ENCODE results near the gene BEST4.
"Not testable (repeated sequence)": the region's sequence is repeated elsewhere in the genome, so short reads cannot be mapped to it uniquely, and the experiment has no call there.

BEST4 gene

GRCh38 chr1:44788120-44788860, at the start of gene BEST4:
BEST4 (minus strand) TSS chr1:44788170; CDS start chr1:44787705, 465 bp downstream.
- DNase-seq (ENCODE audit: low read depth in 4 of 4, low spot score in 1 of 4): no peak

GRCh38 chr1:44835738-44836675, 48.0 kb upstream of the BEST4 start:
- DNase-seq (ENCODE audit: low read depth in 4 of 4, low spot score in 1 of 4): peak; percentile 78 to 85 (median 80)

DNA sequence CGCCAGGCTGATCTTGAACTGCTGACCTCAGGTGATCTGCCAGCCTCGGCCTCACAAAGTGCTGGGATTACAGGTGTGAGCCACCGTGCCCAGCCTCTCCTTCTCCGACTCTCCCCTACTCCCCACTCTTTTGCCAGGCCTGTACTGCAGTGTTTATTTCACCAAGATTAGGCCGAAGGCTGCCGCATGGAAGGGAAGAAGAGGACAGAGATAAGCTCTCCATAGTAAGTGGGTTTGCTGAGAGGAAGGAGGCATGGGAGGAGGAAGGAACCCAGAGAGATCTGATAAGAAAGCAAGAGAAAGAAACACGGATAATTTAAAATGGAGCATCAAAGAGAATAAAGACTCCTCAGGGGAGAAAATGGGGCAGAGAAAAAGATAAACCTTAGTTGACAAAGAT, 46.4 kb upstream of the BEST4 start:
- no peak for DNase-seq (ENCODE audit: low read depth in 4 of 4, low spot score in 1 of 4)

DNA sequence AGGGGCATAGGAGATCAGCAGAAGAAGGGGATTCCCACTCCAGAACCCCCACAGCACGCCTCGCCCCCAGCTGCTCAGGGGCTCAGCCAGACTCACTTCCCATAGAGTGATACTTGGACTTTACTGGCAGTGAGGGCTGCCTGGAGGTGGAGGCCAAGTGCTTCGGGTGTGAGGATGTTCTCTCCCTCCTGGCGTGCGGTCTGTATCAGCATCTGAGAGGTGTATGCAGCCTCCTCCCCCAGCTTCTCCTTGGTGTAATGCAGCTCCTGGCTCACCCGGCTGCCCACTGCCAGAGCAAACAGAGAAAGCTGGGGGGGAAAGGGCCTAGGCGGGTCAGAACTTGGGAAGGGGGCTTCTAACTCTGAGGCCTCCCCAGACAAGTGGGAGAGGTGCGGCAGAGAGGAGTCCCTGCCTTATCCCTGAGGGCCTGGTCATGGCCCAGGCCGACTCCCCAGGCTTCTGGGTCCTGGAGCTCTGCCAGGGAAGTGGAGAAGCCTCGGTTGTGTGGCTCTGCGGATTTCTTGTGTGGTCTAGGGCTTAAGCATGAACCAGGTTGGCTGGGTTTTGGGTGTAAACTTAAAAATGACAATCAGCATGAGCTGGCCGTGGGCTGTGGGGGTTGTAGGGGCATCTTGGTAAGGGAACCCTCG, 44.2 kb upstream of the BEST4 start:
- no peak for DNase-seq (ENCODE audit: low read depth in 4 of 4, low spot score in 1 of 4)

DNA sequence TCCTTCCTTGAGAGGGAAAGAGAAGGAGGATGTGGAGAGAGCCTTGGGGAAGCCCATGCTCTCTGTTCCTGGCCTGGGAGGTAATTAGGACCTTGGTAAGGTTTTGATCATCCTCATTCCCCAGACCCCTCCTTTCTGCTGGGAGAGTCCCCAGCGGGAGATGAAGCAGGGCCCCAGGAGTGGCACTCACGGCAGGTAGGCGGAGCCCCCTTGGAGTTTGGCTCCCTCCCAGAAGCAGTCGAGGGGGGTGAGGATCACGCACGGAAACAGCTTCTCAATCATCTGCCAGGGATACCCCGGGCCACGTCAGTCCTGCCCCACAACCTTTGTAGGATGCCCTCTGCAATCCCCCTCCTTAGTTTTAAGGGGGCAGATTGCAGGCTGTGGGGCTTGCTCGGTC, 43.5 kb upstream of the BEST4 start:
- DNase-seq (ENCODE audit: low read depth in 4 of 4, low spot score in 1 of 4): no peak

GRCh38 chr1:44830900-44831304, 42.9 kb upstream of the BEST4 start:
- no peak for DNase-seq (ENCODE audit: low read depth in 4 of 4, low spot score in 1 of 4)

DNA sequence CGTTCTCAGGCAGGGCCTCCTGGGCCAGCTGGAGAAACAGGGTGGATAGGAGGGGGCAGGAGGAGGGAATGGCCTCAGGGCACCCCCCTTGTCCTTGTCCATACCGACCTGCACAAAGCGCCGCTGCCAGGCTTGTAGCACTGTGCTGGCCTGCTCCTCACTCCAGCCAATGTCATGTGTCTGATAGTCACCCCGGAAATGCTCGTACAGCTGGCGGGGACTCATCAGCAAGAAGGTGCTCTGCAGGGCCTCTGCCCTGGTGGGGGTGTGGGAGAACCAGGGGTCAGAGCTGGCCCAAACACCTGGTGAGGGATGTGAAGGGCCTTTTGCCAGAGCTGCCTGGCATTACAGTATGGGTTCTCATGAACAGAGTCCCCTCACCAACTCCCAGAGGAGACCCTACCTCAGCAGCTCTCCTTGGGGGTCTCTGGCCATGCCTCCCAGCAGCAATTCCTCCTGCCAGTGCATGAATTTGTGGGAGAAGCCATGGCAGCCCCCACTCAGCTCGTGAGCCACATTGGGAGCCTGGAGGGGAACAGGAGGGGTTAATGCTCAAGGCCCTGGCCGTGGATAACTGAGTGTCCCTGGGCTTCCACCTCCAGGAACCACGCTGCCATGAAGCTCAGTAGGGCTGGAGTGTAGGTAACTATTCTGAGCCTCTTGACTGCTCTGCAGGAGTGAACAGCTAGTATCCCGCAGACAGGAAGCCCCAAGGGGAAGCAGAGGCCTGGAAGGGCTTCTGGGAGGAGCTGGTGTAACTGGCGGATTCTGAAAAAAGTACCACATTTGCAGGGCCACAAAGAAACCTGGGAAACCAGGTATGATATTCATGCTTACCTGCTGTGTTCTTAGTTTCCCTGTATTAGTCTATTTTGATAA, 41.8 kb upstream of the BEST4 start:
- no peak for DNase-seq (ENCODE audit: low read depth in 4 of 4, low spot score in 1 of 4)

DNA sequence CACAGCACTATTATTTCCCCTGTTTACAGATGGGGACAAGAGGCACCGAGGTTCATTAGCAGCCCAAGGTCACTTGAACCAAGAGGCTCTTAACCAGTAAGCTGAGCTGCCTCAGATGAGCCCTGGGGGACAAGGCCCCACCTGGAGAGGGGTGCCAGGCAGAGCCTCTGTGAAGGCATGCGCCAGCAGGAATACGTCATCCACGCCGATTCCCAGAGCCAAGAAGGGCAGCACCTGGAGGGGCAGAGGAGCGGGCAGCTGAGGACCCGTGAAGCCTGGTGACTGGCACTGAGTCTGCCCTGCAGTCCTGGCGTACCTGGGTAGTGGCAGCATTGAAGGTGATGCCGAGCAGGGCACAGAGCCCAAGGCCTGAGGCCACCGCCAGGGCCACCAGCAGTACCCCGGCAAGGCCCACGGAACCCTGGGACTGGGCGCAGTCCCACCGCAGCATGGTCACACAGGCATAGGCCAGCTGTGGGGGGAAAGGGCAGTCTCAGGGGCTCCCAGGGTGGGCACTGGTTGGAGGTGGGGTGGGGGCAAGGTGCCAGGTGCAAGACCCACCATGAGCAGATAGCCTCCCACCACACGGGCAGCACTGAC, 41.0 kb upstream of the BEST4 start:
- DNase-seq (ENCODE audit: low read depth in 4 of 4, low spot score in 1 of 4): no peak

DNA sequence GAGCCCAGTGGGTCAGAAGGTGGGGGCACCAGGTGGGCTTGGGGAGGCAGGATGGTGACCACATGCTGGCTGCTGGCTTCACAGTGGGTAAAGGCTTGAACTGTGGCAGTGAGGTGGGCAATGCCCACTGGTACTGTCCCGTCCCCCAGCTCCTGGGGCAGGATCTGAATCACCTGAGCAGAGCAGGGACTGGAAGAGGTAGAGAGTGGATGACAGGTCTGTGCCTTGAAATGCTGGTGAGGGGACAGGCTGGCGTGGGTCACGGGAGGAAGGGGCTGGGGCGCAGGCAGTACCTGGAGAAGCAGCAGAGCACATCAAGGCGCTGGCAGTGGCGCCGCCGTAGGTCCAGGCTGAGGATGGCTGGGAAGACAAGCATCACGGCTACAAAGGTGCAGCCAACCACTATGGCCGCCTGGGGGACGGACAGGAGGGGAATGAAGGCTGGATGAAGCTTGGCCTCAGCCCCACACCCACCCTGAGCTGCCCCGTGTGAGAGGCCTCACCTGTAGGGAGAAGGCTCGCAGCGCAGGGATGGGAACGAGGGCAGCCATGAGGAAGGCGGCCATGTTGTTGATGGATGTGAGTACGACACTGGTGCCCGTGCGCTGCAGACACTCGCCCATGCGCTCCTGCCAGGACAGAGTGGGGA, 40.2 kb upstream of the BEST4 start:
- no peak for DNase-seq (ENCODE audit: low read depth in 4 of 4, low spot score in 1 of 4)

DNA sequence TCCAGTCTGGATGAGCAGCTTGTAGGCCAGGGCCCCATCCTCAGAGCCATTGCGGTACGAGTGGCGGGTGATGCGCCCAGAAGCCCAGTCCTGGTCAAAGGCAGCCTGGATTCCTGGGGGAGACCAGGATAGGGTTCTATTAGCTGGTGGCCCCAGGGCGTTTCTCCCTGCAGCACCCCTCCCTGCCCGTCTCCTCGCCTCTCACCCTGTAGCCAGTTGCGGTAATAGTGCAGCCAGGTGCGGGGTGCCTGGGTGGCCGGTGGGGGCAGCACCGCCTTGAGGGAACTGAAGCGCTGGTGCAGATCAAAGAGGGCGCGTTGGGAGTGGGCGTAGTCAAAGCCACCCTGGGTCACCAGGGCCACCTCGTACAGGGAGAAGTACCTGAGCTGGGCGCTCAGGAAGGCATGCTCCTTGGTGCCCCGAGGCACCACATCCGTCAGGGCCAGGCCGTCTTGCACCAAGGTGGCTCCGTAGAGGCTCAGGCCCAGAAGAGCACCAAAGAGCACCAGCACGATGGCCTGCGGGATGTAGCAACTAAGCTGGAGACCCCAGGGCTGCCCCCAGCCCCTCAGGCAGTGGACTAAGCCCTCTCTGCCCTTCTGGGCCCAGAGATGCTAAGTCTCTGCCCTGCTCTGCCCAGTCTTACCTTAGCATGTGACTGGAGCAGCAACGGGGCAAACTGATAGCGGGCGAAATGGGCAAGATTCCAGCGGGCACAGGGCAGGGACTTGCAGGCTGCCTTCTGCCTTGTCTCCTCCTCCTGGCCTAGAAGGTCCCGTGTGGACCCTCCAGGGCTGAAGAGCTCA, 39.4 kb upstream of the BEST4 start:
- no peak for DNase-seq (ENCODE audit: low read depth in 4 of 4, low spot score in 1 of 4)

GRCh38 chr1:44826375-44827196, 38.6 kb upstream of the BEST4 start:
- no peak for DNase-seq (ENCODE audit: low read depth in 4 of 4, low spot score in 1 of 4)

DNA sequence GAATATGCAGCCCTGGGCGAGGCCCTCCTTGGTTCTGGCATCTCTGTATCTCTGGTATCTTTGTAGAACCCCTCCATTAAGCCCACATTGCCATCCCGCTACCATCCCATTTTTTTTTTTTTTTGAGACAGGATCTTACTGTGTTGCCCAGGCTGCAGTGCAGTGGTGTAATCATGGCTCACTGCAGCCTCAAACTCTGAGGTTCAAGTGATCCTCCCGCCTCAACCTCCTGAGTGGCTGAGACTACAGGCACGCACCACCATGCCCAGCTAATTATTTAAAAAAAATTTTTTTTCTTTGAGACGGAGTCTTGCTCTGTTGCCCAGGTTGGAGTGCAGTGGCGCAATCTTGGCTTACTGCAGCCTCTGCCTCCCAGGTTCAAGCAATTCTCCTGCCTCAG, 36.4 kb upstream of the BEST4 start:
- not testable (repeated sequence) for DNase-seq (ENCODE audit: low read depth in 4 of 4, low spot score in 1 of 4)

GRCh38 chr1:44822981-44823451, 35.0 kb upstream of the BEST4 start:
- DNase-seq (ENCODE audit: low read depth in 4 of 4, low spot score in 1 of 4): no peak

GRCh38 chr1:44822131-44822701, 34.2 kb upstream of the BEST4 start:
- DNase-seq (ENCODE audit: low read depth in 4 of 4, low spot score in 1 of 4): no peak

DNA sequence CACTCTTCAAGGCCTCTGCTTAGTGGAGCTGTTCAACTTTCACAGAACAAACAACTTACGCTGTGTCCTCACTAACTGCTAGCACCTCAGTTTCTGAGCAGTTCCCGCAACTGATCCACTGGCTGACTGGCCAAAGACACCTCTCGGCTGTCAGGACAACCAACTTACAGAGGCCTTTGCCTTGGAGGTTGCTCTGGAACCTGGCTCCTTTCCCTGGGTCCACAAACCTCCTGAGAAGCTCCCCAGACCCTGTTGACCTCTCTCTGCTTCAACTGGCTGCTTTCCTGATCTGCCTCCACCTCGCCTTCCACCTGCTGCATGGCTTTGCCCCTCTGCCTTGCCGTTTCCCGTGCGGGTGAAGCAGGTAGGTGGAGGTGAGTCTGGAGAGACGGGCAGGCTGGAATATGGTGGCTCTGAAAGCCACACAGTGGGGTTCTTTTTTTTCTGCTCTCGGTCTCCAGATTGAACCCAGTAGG, 33.3 kb upstream of the BEST4 start:
- DNase-seq (ENCODE audit: low read depth in 4 of 4, low spot score in 1 of 4): no peak

DNA sequence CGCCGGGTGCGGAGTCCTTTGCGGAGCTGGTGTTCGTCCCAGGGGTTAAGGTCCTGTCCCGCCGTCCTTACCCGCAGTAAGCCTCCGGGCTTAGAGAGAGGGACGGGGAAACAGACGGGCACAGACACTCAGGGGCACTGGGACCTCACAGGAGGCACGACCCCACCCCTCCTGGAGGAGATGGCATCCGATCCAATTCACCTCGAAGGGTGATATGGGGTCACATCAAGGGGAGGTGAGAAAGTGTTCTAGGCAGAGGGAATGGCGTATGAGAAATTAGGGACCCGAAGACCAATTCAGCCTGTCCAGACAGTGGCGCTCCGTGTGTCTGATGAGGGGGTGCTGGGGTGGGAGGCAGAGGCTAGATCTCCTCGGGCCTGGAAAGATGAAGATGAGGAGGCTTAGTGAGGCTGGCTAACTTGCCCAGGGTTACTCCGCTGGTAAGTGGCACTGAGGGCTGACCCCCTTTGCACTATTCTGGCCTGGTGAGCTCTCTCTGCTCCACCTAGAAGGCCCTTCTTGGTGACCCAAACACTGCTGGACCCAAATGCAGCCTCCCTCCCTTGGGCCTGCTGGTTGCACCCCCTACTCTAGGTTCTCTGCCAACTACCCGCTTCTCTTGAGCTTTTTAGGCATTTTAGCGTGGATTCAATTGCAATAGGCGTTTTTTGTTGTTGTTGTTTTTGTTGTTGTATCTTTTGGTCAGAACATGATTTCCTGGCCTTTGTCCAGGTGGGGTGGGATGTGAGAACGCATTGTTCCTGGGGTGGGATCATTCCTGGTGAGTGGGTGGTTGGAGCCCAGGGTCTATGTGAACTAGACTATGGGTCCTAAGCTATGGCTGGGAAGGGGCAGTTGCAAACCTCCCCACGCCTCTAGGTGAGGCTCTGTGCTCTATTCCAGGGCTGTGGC, 32.6 kb upstream of the BEST4 start:
- no peak for DNase-seq (ENCODE audit: low read depth in 4 of 4, low spot score in 1 of 4)
